Neuronal stem cell (in vitro differentiated cells): ENCODE measurements around the gene CTSH. TPM values are rescaled to one million over a fixed set of nuclear protein-coding genes. Genes with fewer than 3 reads are reported as not detected.

ENCODE experiments used
- DNase-seq: peaks from one replicate; pipeline ENCODE4 v3.0.0-alpha.2; 2013; ENCODE audit warnings: low spot score
- H2AFZ ChIP-seq: one replicate; pipeline ENCODE4 v1.6.1; 2013; ENCODE audit warnings: mild to moderate bottlenecking, low read length, inconsistent platforms
- H2AK5ac ChIP-seq: 2 replicates; pipeline ENCODE4 v1.6.1; 2013; ENCODE audit warnings: low read depth, mild to moderate bottlenecking, inconsistent platforms, low read length, moderate library complexity, mixed read lengths
- H2BK120ac ChIP-seq: 2 replicates; pipeline ENCODE4 v1.6.1; 2013; ENCODE audit warnings: low read depth, mild to moderate bottlenecking, inconsistent platforms, low read length, moderate library complexity, mixed read lengths
- H2BK12ac ChIP-seq: one replicate; pipeline ENCODE4 v1.6.1; 2013; ENCODE audit warnings: low read length, inconsistent platforms
- H2BK15ac ChIP-seq: 2 replicates; pipeline ENCODE4 v1.6.1; 2013; ENCODE audit warnings: mild to moderate bottlenecking, low read length, inconsistent platforms, mixed read lengths
- H2BK5ac ChIP-seq: one replicate; pipeline ENCODE4 v1.6.1; 2013; ENCODE audit warnings: inconsistent platforms, mild to moderate bottlenecking, low read length, moderate library complexity
- H3K14ac ChIP-seq: one replicate; pipeline ENCODE4 v1.6.1; 2013; ENCODE audit warnings: low read length, inconsistent platforms
- H3K18ac ChIP-seq: 2 replicates; pipeline ENCODE4 v1.6.1; 2013; ENCODE audit warnings: low read length, inconsistent platforms
- H3K23ac ChIP-seq: 2 replicates; pipeline ENCODE4 v1.6.1; 2013; ENCODE audit warnings: low read depth, mild to moderate bottlenecking, mixed read lengths, low read length, inconsistent platforms; ENCODE audit not compliant: poor library complexity
- H3K27ac ChIP-seq: replicated peaks from 3 replicates; pipeline ENCODE4 v1.5.1; 2013; ENCODE audit warnings: low read length, inconsistent platforms
- H3K27me3 ChIP-seq, 3 experiments: 2 replicates each; pipeline ENCODE4 v1.6.1; 2013; ENCODE audit warnings: low read length in 3 of 3, mild to moderate bottlenecking in 2 of 3, inconsistent platforms in 1 of 3, low read depth in 1 of 3, mixed read lengths in 1 of 3, moderate library complexity in 1 of 3; ENCODE audit not compliant: control insufficient read depth in 3 of 3, insufficient read depth in 3 of 3
- H3K36me3 ChIP-seq, 2 donors: replicated peaks in 1 of 2; 2 replicates each; pipeline ENCODE4 v1.6.1; 2013; ENCODE audit warnings: low read length in 2 of 2; ENCODE audit not compliant: control insufficient read depth in 2 of 2, insufficient read depth in 2 of 2
- H3K4ac ChIP-seq: 2 replicates; pipeline ENCODE4 v1.6.1; 2013; ENCODE audit warnings: inconsistent platforms, mild to moderate bottlenecking, low read length, moderate library complexity
- H3K4me1 ChIP-seq, 2 donors: 1 replicate in 1 of 2; 2 replicates in 1 of 2; pipeline ENCODE4 v1.6.1; 2013; ENCODE audit warnings: low read length in 2 of 2, low read depth in 1 of 2; ENCODE audit not compliant: control insufficient read depth in 2 of 2, insufficient read depth in 1 of 2
- H3K4me2 ChIP-seq: one replicate; pipeline ENCODE4 v1.6.1; 2013; ENCODE audit warnings: mild to moderate bottlenecking, low read length, inconsistent platforms; ENCODE audit not compliant: insufficient read depth, poor library complexity, severe bottlenecking
- H3K4me3 ChIP-seq, 2 donors: 2 replicates each; pipeline ENCODE4 v1.5.1; 2013; ENCODE audit warnings: low read length in 2 of 2, mild to moderate bottlenecking in 2 of 2, inconsistent platforms in 1 of 2, moderate library complexity in 1 of 2
- H3K79me1 ChIP-seq: one replicate; pipeline ENCODE4 v1.6.1; 2013; ENCODE audit warnings: low read depth, mild to moderate bottlenecking, inconsistent platforms, low read length, moderate library complexity
- H3K9ac ChIP-seq: one replicate; pipeline ENCODE4 v1.6.1; 2013; ENCODE audit warnings: mild to moderate bottlenecking, low read depth, low read length, inconsistent platforms; ENCODE audit not compliant: poor library complexity
- H3K9me3 ChIP-seq, 2 donors: replicated peaks in 1 of 2; 2 replicates each; pipeline versions ENCODE3 to v1.6.1; 2013; ENCODE audit warnings: low read length in 2 of 2, mild to moderate bottlenecking in 2 of 2, inconsistent platforms in 1 of 2, low read depth in 1 of 2, mixed read lengths in 1 of 2, moderate library complexity in 1 of 2; ENCODE audit not compliant: control insufficient read depth in 2 of 2, insufficient read depth in 1 of 2
- H4K8ac ChIP-seq: one replicate; pipeline ENCODE4 v1.6.1; 2013; ENCODE audit warnings: low read depth, mild to moderate bottlenecking, inconsistent platforms, low read length, moderate library complexity
- H4K91ac ChIP-seq: one replicate; pipeline ENCODE4 v1.6.1; 2013; ENCODE audit warnings: low read length, low read depth, mild to moderate bottlenecking, inconsistent platforms; ENCODE audit not compliant: poor library complexity
- WGBS, 2 donors: extraction: QIAGEN DNeasy Blood & Tissue Kit; methylation state at CpG; one replicate each; pipeline ENCODE4 v1.1.7; 2013; ENCODE audit warnings: missing lambda C conversion rate in 2 of 2, mixed read lengths in 1 of 2; ENCODE audit not compliant: insufficient read length in 2 of 2, insufficient replicate concordance in 1 of 2; ENCODE audit errors: extremely low coverage in 2 of 2; 5-methylcytosine and 5-hydroxymethylcytosine counted together
- polyA plus RNA-seq, 2 experiments: library from polyadenylated mRNA; stranded (reverse); fragments of 200-250 nt; gene quantifications; one replicate each; pipeline ENCODE4 v1.2.3, GENCODE V29; 2013

CTSH gene, protein sequence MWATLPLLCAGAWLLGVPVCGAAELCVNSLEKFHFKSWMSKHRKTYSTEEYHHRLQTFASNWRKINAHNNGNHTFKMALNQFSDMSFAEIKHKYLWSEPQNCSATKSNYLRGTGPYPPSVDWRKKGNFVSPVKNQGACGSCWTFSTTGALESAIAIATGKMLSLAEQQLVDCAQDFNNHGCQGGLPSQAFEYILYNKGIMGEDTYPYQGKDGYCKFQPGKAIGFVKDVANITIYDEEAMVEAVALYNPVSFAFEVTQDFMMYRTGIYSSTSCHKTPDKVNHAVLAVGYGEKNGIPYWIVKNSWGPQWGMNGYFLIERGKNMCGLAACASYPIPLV
- 7.8 TPM for polyA plus RNA-seq (2013, experiment 1 of 2)
- polyA plus RNA-seq (2013, experiment 2 of 2) = 8.7 TPM

GRCh38 chr15:78944669-78945407, at the start of gene CTSH:
Gene CTSH, minus strand, starts transcription at chr15:78945046. Its CDS starts 65 bp downstream, at chr15:78944981.
- H3K4ac ChIP-seq = no peak within 1 kb of the TSS
- H3K14ac ChIP-seq = peak within 1 kb of the TSS; percentile 98
- no peak within 1 kb of the TSS for H4K91ac ChIP-seq
- H3K36me3 ChIP-seq = no peaks in the 10 kb centered on the region
- peak within 1 kb of the TSS; percentile 82 for H2AK5ac ChIP-seq
- WGBS, 2 donors = no CpG with 5 or more reads among the region's 71 CpGs
- H4K8ac ChIP-seq = peak within 1 kb of the TSS; percentile 50
- H3K27me3 ChIP-seq = peaks cover 2 to 57% (median 24%) of the 10 kb centered on the region in 3 experiments
- H3K9me3 ChIP-seq = no peaks in the 10 kb centered on the region
- H2AFZ ChIP-seq = peak within 1 kb of the TSS; percentile 91
- peak; percentile 67 for DNase-seq
- H3K79me1 ChIP-seq = no peaks in the 10 kb centered on the region
- no peak within 1 kb of the TSS for H3K27ac ChIP-seq
- peaks cover 7% of the 10 kb centered on the region in 2 donors for H3K4me1 ChIP-seq
- peak within 1 kb of the TSS; percentile 58 for H2BK12ac ChIP-seq
- H2BK120ac ChIP-seq = no peak within 1 kb of the TSS
- H2BK5ac ChIP-seq = peak within 1 kb of the TSS; percentile 39
- H3K23ac ChIP-seq = peak within 1 kb of the TSS; percentile 89
- H3K9ac ChIP-seq = peak within 1 kb of the TSS; percentile 84
- H2BK15ac ChIP-seq = peak within 1 kb of the TSS; percentile 75
- peak within 1 kb of the TSS; percentile 91 for H3K18ac ChIP-seq
- peak within 1 kb of the TSS; percentile 42 to 78 for H3K4me3 ChIP-seq
- H3K4me2 ChIP-seq = peak within 1 kb of the TSS; percentile 86

DNA sequence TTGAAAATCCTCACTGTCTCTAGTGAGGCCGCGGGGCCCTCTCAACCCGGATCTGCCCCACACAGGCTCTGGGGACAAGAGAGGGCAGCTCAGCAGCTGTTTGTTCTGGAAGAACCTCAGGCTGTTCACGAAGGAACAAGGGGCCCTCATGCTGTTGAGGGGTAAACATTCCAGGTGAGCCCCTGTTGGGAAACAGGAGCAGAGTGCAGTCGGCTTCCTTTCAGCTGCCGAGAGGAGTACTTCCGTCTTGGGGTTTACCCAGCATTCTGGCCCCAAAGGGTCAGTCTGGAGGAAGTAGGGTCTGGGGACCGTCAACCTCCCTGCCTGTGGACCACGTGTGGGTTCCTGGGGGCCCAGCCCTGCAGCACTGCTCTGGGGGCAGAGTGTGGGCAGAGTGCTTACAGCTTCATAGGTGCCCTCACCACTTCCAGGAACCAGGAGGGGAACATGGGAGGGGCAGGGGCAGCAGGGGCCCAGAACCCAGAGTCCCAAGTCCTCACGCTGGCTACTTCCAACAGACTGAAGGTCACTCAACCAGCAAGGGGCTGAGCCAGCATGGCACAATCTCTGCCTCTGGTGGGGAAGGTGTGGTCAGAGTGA, 49.2 kb upstream of the CTSH start:
- WGBS, 2 donors = no CpG with 5 or more reads among the region's 10 CpGs
- no peak overlapping the region for H3K9ac ChIP-seq

DNA sequence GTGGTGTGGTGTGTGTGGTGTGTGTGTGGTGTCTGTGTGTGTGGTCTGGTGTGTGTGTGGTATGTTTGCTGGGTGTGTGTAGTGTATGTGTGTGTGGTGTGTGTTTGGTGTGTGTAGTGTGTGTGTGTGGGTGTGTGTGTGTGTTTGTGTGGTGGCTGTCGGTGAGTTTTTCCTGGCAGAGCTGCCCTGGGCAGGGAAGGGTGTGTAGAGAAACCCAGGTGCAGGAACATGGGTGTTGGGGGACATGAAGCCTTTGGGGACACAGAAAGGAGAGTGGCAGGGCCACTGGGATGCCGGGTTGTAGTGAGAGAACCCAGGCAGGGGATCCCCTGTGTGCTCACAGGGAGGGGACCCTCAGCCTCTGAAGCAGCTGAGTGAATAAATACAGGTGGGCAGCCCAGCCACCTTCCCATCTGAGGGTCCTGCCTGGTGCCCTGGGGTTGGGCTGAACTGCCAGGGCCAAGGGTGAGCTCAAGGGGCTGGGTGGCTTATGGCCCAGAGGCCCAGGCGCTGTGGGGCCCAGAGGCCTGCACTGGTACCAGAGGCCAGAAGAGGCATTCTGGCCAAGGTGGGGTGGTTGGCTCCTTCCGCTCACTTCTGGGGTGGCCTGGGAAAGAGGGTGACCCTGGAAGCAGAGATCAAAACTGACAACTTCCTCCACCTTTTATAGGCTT, 48.5 kb upstream of the CTSH start:
- peak overlapping the region; percentile 72 for H3K14ac ChIP-seq
- peak overlapping the region; percentile 54 for H3K18ac ChIP-seq
- H3K4me2 ChIP-seq = no peak overlapping the region
- H4K8ac ChIP-seq = no peak overlapping the region
- peak overlapping the region; percentile 88 for H4K91ac ChIP-seq
- H3K9ac ChIP-seq = peak overlapping the region; percentile 31
- DNase-seq = no peak
- H3K36me3 ChIP-seq = no peaks in the 10 kb centered on the region
- no peak overlapping the region for H2BK12ac ChIP-seq
- H3K4me3 ChIP-seq = peak overlapping the region in 1 of 2 donors; percentile 54
- H3K4me1 ChIP-seq = peaks cover 8 to 11% of the 10 kb centered on the region in 2 donors
- no peaks in the 10 kb centered on the region for H3K9me3 ChIP-seq
- H3K27me3 ChIP-seq = peaks cover 0 to 7% (median 0%) of the 10 kb centered on the region in 3 experiments
- H3K23ac ChIP-seq = peak overlapping the region; percentile 90
- no peaks in the 10 kb centered on the region for H3K79me1 ChIP-seq
- no peak overlapping the region for H2BK120ac ChIP-seq
- H2AK5ac ChIP-seq = no peak overlapping the region
- H3K4ac ChIP-seq = no peak overlapping the region
- no peak overlapping the region for H2BK15ac ChIP-seq
- no CpG with 5 or more reads among the region's 4 CpGs for WGBS, 2 donors
- H2BK5ac ChIP-seq = peak overlapping the region; percentile 11
- H2AFZ ChIP-seq = no peak overlapping the region
- H3K27ac ChIP-seq = no peak overlapping the region

More for the DNA sequence above, 49.2 kb upstream of the CTSH start:
- Histone ChIP-seq H2BK120ac (no peak overlapping the region), H3K4me2 (no peak overlapping the region), H2AK5ac (peak overlapping the region; percentile 4), H3K36me3 (no peaks in the 10 kb centered on the region), H2BK15ac (no peak overlapping the region), H4K8ac (no peak overlapping the region), H2BK12ac (no peak overlapping the region), H3K27ac (no peak overlapping the region), H2AFZ (no peak overlapping the region), H3K79me1 (no peaks in the 10 kb centered on the region), H3K27me3 (peaks cover 0 to 2% (median 0%) of the 10 kb centered on the region in 3 experiments), H3K4me1 (peaks cover 8 to 12% of the 10 kb centered on the region in 2 donors), H3K18ac (no peak overlapping the region), H4K91ac (no peak overlapping the region), H3K23ac (no peak overlapping the region), H2BK5ac (no peak overlapping the region), H3K4me3 (no peak overlapping the region), H3K4ac (no peak overlapping the region), H3K14ac (peak overlapping the region; percentile 57), H3K9me3 (no peaks in the 10 kb centered on the region)
- no peak for DNase-seq
